Measurements from ENCODE around the gene RSF1.

DNA sequence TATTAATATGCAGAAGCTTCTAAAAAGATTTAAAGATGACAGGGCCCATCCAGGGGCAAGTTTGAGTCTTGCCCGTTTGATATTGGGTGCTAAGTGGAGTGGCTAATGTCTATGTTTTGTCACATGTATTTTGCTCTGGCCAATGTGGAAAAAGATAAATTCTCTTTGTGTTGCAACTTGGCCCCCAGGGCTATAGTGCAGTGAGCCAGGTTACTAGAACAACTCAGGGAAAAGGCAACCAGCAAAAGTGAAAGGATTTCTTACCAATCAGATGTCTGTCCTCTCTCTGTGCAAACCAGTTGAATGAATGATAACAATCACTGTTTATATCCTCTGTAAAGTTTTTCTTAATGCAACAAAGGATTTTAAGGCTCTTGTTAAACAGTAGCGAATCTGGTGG, 178.3 kb downstream of the RSF1 start:
- no peak for TF ChIP-seq POLR2A (IDR thresholded peaks at IDR 0.05)
- TF ChIP-seq, protein P1, sequence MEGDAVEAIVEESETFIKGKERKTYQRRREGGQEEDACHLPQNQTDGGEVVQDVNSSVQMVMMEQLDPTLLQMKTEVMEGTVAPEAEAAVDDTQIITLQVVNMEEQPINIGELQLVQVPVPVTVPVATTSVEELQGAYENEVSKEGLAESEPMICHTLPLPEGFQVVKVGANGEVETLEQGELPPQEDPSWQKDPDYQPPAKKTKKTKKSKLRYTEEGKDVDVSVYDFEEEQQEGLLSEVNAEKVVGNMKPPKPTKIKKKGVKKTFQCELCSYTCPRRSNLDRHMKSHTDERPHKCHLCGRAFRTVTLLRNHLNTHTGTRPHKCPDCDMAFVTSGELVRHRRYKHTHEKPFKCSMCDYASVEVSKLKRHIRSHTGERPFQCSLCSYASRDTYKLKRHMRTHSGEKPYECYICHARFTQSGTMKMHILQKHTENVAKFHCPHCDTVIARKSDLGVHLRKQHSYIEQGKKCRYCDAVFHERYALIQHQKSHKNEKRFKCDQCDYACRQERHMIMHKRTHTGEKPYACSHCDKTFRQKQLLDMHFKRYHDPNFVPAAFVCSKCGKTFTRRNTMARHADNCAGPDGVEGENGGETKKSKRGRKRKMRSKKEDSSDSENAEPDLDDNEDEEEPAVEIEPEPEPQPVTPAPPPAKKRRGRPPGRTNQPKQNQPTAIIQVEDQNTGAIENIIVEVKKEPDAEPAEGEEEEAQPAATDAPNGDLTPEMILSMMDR (IDR thresholded peaks at IDR 0.05): no peak

Measured in uterus (tissue), 2 donors.